ENCODE measurements around the gene SDCBP2.

DNA sequence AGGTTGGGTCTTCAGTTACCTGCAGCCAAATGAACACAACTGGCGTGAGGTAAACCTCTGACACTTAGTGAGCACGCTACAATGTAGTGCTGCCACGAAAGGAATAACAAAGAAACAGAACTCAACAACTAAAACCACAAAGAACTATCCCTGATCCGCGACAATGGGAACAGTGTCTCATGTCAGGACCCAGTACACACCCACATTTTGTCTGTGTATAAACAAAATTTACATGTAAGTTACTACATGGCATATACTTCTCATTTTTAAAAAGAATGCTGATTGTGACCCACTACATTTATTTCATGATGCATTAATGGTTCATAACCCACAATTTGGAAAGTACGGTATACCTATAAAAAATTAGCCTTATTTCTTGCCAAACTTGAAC, 49.8 kb upstream of the SDCBP2 start:
- TF ChIP-seq, protein P1, sequence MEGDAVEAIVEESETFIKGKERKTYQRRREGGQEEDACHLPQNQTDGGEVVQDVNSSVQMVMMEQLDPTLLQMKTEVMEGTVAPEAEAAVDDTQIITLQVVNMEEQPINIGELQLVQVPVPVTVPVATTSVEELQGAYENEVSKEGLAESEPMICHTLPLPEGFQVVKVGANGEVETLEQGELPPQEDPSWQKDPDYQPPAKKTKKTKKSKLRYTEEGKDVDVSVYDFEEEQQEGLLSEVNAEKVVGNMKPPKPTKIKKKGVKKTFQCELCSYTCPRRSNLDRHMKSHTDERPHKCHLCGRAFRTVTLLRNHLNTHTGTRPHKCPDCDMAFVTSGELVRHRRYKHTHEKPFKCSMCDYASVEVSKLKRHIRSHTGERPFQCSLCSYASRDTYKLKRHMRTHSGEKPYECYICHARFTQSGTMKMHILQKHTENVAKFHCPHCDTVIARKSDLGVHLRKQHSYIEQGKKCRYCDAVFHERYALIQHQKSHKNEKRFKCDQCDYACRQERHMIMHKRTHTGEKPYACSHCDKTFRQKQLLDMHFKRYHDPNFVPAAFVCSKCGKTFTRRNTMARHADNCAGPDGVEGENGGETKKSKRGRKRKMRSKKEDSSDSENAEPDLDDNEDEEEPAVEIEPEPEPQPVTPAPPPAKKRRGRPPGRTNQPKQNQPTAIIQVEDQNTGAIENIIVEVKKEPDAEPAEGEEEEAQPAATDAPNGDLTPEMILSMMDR (CRISPR knock-in tag; IDR thresholded peaks at IDR 0.05): no peak
- TF ChIP-seq PTBP1 (IDR thresholded peaks at IDR 0.05; ENCODE audit: low read depth, low read length, poor library complexity, severe bottlenecking) (no peak), RARG (CRISPR knock-in tag; IDR thresholded peaks at IDR 0.05; ENCODE audit: low read depth) (no peak), SIN3A (IDR thresholded peaks at IDR 0.05; ENCODE audit: borderline replicate concordance, low read depth, low read length) (no peak), SMC3 (IDR thresholded peaks at IDR 0.05; ENCODE audit: low read length) (no peak), SMAD3 (CRISPR knock-in tag; IDR thresholded peaks at IDR 0.05) (no peak), POLR2AphosphoS2 (IDR thresholded peaks at IDR 0.05; ENCODE audit: low read depth, low read length) (no peak)
- TF ChIP-seq, protein P2, sequence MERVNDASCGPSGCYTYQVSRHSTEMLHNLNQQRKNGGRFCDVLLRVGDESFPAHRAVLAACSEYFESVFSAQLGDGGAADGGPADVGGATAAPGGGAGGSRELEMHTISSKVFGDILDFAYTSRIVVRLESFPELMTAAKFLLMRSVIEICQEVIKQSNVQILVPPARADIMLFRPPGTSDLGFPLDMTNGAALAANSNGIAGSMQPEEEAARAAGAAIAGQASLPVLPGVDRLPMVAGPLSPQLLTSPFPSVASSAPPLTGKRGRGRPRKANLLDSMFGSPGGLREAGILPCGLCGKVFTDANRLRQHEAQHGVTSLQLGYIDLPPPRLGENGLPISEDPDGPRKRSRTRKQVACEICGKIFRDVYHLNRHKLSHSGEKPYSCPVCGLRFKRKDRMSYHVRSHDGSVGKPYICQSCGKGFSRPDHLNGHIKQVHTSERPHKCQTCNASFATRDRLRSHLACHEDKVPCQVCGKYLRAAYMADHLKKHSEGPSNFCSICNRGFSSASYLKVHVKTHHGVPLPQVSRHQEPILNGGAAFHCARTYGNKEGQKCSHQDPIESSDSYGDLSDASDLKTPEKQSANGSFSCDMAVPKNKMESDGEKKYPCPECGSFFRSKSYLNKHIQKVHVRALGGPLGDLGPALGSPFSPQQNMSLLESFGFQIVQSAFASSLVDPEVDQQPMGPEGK (CRISPR knock-in tag; IDR thresholded peaks at IDR 0.05): no peak
